ENCODE data around the gene CLEC10A. TPM values are rescaled to one million over a fixed set of nuclear protein-coding genes. Genes with fewer than 3 reads are reported as not detected.

The CLEC10A gene
- total RNA-seq, 1 experiment from 2014 or later, result not detected

DNA sequence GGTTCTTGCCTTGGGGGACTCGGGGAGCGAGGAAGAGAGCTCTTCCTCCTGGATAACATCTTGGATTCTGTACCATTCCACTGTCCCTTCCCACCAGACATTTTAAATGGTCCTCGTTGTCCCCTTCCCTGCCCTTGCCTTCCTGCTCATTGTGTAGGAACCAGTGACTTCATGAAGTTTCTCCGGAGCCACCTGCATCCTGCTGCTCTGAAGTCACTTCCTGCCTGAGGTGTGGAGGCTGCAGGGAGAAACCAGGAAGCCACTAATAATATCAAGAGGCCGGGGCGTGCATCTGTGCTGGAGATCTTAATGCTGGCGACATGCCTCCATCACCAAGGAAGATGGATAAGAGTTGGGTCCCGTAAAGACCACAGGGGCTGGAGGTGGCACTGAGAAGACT is 50.4 kb downstream of the CLEC10A start:
- Mint-ChIP-seq H3K4me1 (ENCODE audit: insufficient read depth, unreplicated experiment) (peaks cover 10% of the 10 kb centered on the region), H3K27me3 (ENCODE audit: insufficient read depth, unreplicated experiment) (no peaks in the 10 kb centered on the region), H3K4me3 (ENCODE audit: unreplicated experiment) (no peak overlapping the region), H3K36me3 (ENCODE audit: insufficient read depth, unreplicated experiment) (no peaks in the 10 kb centered on the region), H3K27ac (ENCODE audit: low read depth, unreplicated experiment) (no peak overlapping the region), H3K9me3 (ENCODE audit: unreplicated experiment) (no peaks in the 10 kb centered on the region)
- intact Hi-C loops (cut with micrococcal nuclease), result no loop called here
- no peak for DNase-seq (ENCODE audit: unreplicated experiment)
- CTCF ChIA-PET, result interaction anchor here (1.0 kb wide), 1 partner anchor 16 kb away, joined by 4 read pairs; no protein-coding TSS in a partner anchor
- POLR2A ChIA-PET, result interaction anchor here (0.5 kb wide), 1 partner anchor 1634 kb away, joined by 3 read pairs; no protein-coding TSS in a partner anchor
- BruUV-seq (replicated peaks), result no TSS peak
- no peak for TF ChIP-seq CTCF (IDR thresholded peaks at IDR 0.05; ENCODE audit: unreplicated experiment)

DNA sequence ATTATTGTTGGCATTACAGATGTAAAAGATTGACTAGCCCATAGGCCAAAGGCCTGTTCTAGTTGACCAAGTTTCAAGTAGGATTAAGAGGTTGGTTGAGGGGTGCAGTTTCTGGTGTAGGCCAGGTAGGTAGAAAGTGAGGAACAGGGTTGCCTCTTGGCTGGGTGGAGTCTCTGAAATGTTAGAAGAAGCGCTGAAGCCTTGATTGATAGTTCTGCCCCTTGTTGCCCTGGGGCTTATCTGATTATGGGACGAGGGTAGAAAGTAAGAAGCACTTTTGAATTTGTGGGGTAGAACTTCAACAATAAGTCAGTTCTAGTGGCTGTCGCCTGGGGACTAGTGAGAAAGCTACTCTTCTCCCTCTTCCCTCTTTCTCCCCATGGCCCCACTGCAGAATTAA is 51.0 kb downstream of the CLEC10A start:
- intact Hi-C loops (cut with micrococcal nuclease), result no loop called here
- H3K4me1 Mint-ChIP-seq (ENCODE audit: insufficient read depth, unreplicated experiment), result peaks cover 10% of the 10 kb centered on the region
- CTCF ChIA-PET, result interaction anchor here (1.0 kb wide), 1 partner anchor 16 kb away, joined by 4 read pairs; no protein-coding TSS in a partner anchor
- H3K27me3 Mint-ChIP-seq (ENCODE audit: insufficient read depth, unreplicated experiment), result no peaks in the 10 kb centered on the region
- no TSS peak for BruUV-seq (replicated peaks)
- H3K9me3 Mint-ChIP-seq (ENCODE audit: unreplicated experiment), result no peaks in the 10 kb centered on the region
- H3K4me3 Mint-ChIP-seq (ENCODE audit: unreplicated experiment), result no peak overlapping the region
- DNase-seq (ENCODE audit: unreplicated experiment), result no peak
- H3K27ac Mint-ChIP-seq (ENCODE audit: low read depth, unreplicated experiment), result no peak overlapping the region
- H3K36me3 Mint-ChIP-seq (ENCODE audit: insufficient read depth, unreplicated experiment), result no peaks in the 10 kb centered on the region
- POLR2A ChIA-PET, result interaction anchor here (0.5 kb wide), 1 partner anchor 1633 kb away, joined by 3 read pairs; no protein-coding TSS in a partner anchor
- TF ChIP-seq CTCF (IDR thresholded peaks at IDR 0.05; ENCODE audit: unreplicated experiment), result no peak

DNA sequence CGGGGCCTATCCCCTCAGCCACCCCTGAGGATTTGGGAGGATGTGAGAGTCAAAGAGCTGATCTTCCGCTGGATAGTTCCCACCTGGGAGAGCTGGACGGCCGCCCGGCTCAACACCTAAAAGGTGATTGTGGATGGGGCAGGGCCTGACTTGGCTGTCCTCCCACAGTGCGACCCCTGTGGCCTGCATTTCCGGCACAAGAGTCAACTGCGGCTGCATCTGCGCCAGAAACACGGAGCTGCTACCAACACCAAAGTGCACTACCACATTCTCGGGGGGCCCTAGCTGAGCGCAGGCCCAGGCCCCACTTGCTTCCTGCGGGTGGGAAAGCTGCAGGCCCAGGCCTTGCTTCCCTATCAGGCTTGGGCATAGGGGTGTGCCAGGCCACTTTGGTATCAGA is 52.7 kb downstream of the CLEC10A start:
- H3K4me3 Mint-ChIP-seq (ENCODE audit: unreplicated experiment), result no peak overlapping the region
- H3K4me1 Mint-ChIP-seq (ENCODE audit: insufficient read depth, unreplicated experiment), result peaks cover 6% of the 10 kb centered on the region
- ChIA-PET POLR2A (no interaction called here), CTCF (interaction anchor here (0.9 kb wide), 1 partner anchor 8 kb away, joined by 3 read pairs; no protein-coding TSS in a partner anchor)
- BruUV-seq (replicated peaks), result no TSS peak
- intact Hi-C loops (cut with micrococcal nuclease), result no loop called here
- H3K27ac Mint-ChIP-seq (ENCODE audit: low read depth, unreplicated experiment), result no peak overlapping the region
- H3K36me3 Mint-ChIP-seq (ENCODE audit: insufficient read depth, unreplicated experiment), result no peaks in the 10 kb centered on the region
- no peak for TF ChIP-seq CTCF (IDR thresholded peaks at IDR 0.05; ENCODE audit: unreplicated experiment)
- no peak for DNase-seq (ENCODE audit: unreplicated experiment)
- H3K27me3 Mint-ChIP-seq (ENCODE audit: insufficient read depth, unreplicated experiment), result no peaks in the 10 kb centered on the region
- no peaks in the 10 kb centered on the region for H3K9me3 Mint-ChIP-seq (ENCODE audit: unreplicated experiment)

GRCh38 chr17:7026471-7027115 is 53.5 kb downstream of the CLEC10A start:
- DNase-seq (ENCODE audit: unreplicated experiment), result no peak
- peaks cover 9% of the 10 kb centered on the region for H3K4me1 Mint-ChIP-seq (ENCODE audit: insufficient read depth, unreplicated experiment)
- H3K9me3 Mint-ChIP-seq (ENCODE audit: unreplicated experiment), result no peaks in the 10 kb centered on the region
- no peak overlapping the region for H3K27ac Mint-ChIP-seq (ENCODE audit: low read depth, unreplicated experiment)
- no peaks in the 10 kb centered on the region for H3K27me3 Mint-ChIP-seq (ENCODE audit: insufficient read depth, unreplicated experiment)
- CTCF ChIA-PET, result interaction anchor here (0.6 to 1.6 kb wide), 2 partner anchors 183 to 185 kb away, joined by 3 to 6 read pairs; no protein-coding TSS in a partner anchor
- H3K36me3 Mint-ChIP-seq (ENCODE audit: insufficient read depth, unreplicated experiment), result no peaks in the 10 kb centered on the region
- no TSS peak for BruUV-seq (replicated peaks)
- POLR2A ChIA-PET, result no interaction called here
- no peak for TF ChIP-seq CTCF (IDR thresholded peaks at IDR 0.05; ENCODE audit: unreplicated experiment)
- H3K4me3 Mint-ChIP-seq (ENCODE audit: unreplicated experiment), result no peak overlapping the region
- intact Hi-C loops (cut with micrococcal nuclease), result no loop called here

Measured in MCF 10A (cell line).